ENCODE data around the gene RRP8. TPM values are rescaled to one million over a fixed set of nuclear protein-coding genes. Genes with fewer than 3 reads are reported as not detected.

The RRP8 gene
- 10.7 and 12.4 TPM in 2 replicates for total RNA-seq

DNA sequence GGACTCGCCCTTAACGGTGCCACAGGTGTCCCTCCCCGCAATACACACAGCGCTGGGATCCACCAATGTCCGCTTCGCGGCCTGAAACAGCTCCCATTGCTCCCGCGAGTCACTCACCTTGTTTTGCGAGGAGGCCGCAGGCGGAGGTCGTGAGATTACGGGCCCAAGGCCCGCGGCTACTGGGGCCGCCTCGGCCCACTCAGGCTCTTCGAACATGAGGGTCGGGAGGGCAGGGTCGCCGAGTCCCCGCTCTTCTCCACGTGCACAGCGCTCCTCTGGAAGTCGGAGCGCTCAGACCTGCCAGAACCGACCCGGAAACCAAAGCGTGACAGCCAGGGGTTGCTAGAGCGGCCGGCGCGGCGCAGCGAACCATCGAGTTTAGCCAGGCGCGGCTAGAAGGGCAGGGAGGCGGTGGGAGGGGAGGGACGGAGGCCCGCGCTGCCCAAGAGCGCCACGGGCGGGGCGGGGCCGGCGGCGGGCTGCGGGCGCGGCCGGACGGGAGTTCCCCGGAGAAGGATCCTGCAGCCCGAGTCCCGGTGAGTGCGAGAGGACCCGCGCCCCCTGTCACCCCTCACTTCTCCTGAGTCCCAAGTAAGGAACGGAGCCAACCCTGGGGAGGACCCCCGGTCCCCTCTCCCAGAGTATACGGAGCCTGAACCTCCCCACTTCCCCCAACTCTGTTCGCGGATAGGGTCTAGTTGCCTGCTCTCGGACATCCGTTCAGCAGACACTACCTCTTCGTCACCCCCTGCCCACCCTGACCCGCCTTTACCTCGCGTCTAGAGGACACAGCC lies at the start of gene RRP8, which contains the start of gene ILK:
Gene RRP8 (minus strand): TSS at position 330 of the 794 bp plus-strand sequence. CDS start 114 bp downstream, at position 216.
Gene ILK (plus strand): TSS at position 488 of the 794 bp plus-strand sequence. CDS start 498 bp downstream, outside the sequence.

DNA sequence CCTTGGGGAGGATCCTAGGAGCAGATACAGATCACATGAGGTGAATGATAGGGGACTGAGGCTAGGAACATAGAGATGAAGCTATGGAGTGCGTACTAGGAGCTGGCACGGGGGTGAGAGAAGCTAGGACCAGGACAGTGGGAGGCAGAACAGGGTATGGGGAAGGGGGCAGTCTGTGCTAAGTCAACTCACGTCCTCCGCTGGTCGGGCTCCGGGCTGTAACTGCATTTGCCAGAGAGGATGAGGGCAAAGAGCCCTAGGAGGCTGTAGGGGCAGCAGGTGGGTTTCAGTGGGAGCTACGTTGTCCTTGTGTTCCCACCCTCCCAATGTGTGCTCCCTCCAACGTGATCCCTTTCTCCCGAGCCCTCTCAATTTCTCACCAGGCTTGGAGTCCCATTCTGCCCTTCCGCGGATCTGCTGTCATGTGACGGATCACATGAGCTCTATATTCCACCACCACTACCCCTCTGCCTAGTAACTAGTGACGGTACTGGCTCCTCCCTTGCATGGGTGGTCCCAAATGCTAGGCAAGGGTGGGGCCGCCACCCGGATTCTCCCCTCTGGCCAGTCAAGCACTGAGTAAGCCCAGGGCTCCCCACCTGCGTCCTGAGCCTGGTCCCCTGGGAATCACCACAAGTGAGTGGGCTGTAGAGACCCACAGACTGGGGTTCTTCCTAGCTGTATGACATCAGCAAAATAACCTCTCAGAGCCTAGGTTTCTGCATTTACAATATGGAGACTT lies 15.8 kb upstream of the RRP8 start, which contains the start of gene TPP1:
Gene TPP1 (minus strand): TSS at position 419 of the 742 bp plus-strand sequence. CDS start 22 bp downstream, at position 397.

DNA sequence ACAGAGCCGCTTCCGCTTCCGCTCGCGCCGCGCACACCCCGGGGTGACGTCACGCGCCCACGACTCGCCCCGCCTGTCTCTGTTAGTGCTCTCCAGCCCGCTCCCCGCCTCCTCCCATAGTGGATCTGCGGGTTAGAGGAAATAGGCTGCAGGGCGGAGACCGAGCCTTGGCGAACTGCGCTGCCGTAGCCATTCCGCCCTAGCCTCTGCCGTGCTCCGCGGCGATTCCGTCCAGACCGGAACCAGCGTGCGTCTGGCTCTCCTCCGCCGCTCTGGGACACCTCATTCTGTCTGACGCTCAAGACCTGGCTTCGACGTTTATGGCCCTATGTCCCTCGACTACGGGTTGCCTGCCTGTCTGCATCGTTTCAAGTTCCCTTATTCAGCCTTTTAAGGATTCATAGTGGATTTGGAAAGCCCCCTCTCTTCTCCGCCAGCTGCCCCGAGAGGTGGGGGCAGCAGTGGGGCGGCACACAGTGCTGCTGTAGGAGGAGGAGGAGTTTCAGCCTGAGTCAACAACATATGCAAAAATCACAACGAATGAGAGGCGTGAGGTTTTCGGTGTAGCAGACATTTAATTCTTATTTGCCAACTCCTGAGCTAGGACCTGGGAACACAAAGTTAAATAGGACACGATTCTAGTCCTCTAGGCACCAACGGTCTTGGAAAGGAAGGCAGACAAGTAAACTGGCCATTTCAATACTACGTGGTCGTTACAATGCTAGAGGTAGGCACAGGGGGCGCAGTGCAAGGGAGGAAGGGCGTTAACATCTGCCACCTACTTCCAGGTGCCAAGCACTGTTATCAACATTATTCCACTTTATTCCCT lies 9.0 kb upstream of the RRP8 start, which contains the start of gene TAF10:
Gene TAF10 (minus strand): TSS at position 4 of the 829 bp plus-strand sequence. CDS start 27 bp downstream, outside the sequence.

Other genes with a start within 250 kb of the RRP8 start
- 13.0 and 23.2 TPM in 2 replicates for gene SMPD1, start 213.1 kb downstream of the RRP8 start, total RNA-seq
- gene APBB1, start 184.5 kb downstream of the RRP8 start, total RNA-seq = 46.8 and 56.2 TPM in 2 replicates
- 0.28 and 0.36 TPM in 2 replicates for gene HPX, start 162.6 kb downstream of the RRP8 start, total RNA-seq
- gene TRIM3, start 129.7 kb downstream of the RRP8 start, total RNA-seq = 19.3 and 37.8 TPM in 2 replicates
- gene ARFIP2, start 122.3 kb downstream of the RRP8 start, total RNA-seq = 40.9 and 45.9 TPM in 2 replicates
- 19.6 and 21.1 TPM in 2 replicates for gene TIMM10B, start 122.1 kb downstream of the RRP8 start, total RNA-seq
- gene DNHD1, start 106.3 kb downstream of the RRP8 start, total RNA-seq = 1.6 and 2.8 TPM in 2 replicates
- gene ILK, start 158 bp upstream of the RRP8 start, total RNA-seq = 156 and 223 TPM in 2 replicates
- gene TAF10, start 8.6 kb upstream of the RRP8 start, total RNA-seq = 50.7 and 67.4 TPM in 2 replicates
- 57.1 and 101 TPM in 2 replicates for gene TPP1, start 15.8 kb upstream of the RRP8 start, total RNA-seq
- 37.9 and 41.8 TPM in 2 replicates for gene DCHS1, start 52.2 kb upstream of the RRP8 start, total RNA-seq
- 91.3 and 121 TPM in 2 replicates for gene MRPL17, start 79.7 kb upstream of the RRP8 start, total RNA-seq
- 0.09 and 0.18 TPM in 2 replicates for gene OR2AG2, start 168.4 kb upstream of the RRP8 start, total RNA-seq
- not detected in 2 replicates for gene OR2AG1, start 179.4 kb upstream of the RRP8 start, total RNA-seq
- 0.27 and 0.38 TPM in 2 replicates for gene OR6A2, start 196.1 kb upstream of the RRP8 start, total RNA-seq
- not detected in 2 replicates for gene OR10A5, start 242.1 kb upstream of the RRP8 start, total RNA-seq